ENCODE results near the gene FAM111A. TPM values are rescaled to one million over a fixed set of nuclear protein-coding genes. Genes with fewer than 3 reads are reported as not detected.

FAM111A gene
- total RNA-seq, 4 donors from 2014 or later: 7.2 to 65.2 (median 28.3) TPM

- intact Hi-C loops (cut with DNase I; ENCODE audit: low total_unique reads): loop anchor here (10.0 kb wide), 1 partner anchor 570 kb away; the partner anchor contains the start of genes LPXN and ZFP91
- TF ChIP-seq POLR2A (IDR thresholded peaks at IDR 0.05) (peak; percentile 34 to 36), CTCF (IDR thresholded peaks at IDR 0.05) (no peak)
- DNase-seq: peak; percentile 79 to 87
- Histone ChIP-seq H3K9me3 (no peaks in the 10 kb centered on the region), H3K4me1 (no peaks in the 10 kb centered on the region), H3K27me3 (no peaks in the 10 kb centered on the region), H3K27ac (peak overlapping the region; percentile 94 to 97), H3K4me3 (peak overlapping the region; percentile 28 to 95), H3K36me3 (no peaks in the 10 kb centered on the region)
Measured at GRCh38 chr11:59144579-59145345, 2.1 kb downstream of the FAM111A start.

GRCh38 chr11:59145534-59145933 is 2.9 kb downstream of the FAM111A start:
- TF ChIP-seq POLR2A (IDR thresholded peaks at IDR 0.05) (no peak), CTCF (IDR thresholded peaks at IDR 0.05) (no peak)
- no peaks in the 10 kb centered on the region for H3K36me3 ChIP-seq
- no peak overlapping the region for H3K4me3 ChIP-seq
- intact Hi-C loops (cut with DNase I; ENCODE audit: low total_unique reads): loop anchor here (10.0 kb wide), 1 partner anchor 571 kb away; the partner anchor contains the start of genes LPXN and ZFP91
- DNase-seq: no peak
- peak overlapping the region; percentile 94 to 97 for H3K27ac ChIP-seq
- no peaks in the 10 kb centered on the region for H3K9me3 ChIP-seq
- no peaks in the 10 kb centered on the region for H3K27me3 ChIP-seq
- H3K4me1 ChIP-seq: no peaks in the 10 kb centered on the region

- intact Hi-C loops (cut with DNase I; ENCODE audit: low total_unique reads): no loop called here
- no peaks in the 10 kb centered on the region for H3K9me3 ChIP-seq
- no peak for DNase-seq
Measured at GRCh38 chr11:59151761-59152160, 9.1 kb downstream of the FAM111A start.

GRCh38 chr11:59152312-59152951 is 9.8 kb downstream of the FAM111A start:
- Histone ChIP-seq H3K4me1 (no peaks in the 10 kb centered on the region), H3K9me3 (no peaks in the 10 kb centered on the region), H3K27me3 (no peaks in the 10 kb centered on the region), H3K27ac (no peak overlapping the region), H3K36me3 (no peaks in the 10 kb centered on the region), H3K4me3 (no peak overlapping the region)
- DNase-seq: no peak
- TF ChIP-seq POLR2A (IDR thresholded peaks at IDR 0.05) (no peak), CTCF (IDR thresholded peaks at IDR 0.05) (no peak)
- intact Hi-C loops (cut with DNase I; ENCODE audit: low total_unique reads): no loop called here

More at GRCh38 chr11:59151761-59152160, 9.1 kb downstream of the FAM111A start:
- no peak for TF ChIP-seq CTCF (IDR thresholded peaks at IDR 0.05)
- no peak for TF ChIP-seq POLR2A (IDR thresholded peaks at IDR 0.05)
- no peak overlapping the region for H3K27ac ChIP-seq
- H3K27me3 ChIP-seq: no peaks in the 10 kb centered on the region
- no peak overlapping the region for H3K4me3 ChIP-seq
- no peaks in the 10 kb centered on the region for H3K36me3 ChIP-seq
- no peaks in the 10 kb centered on the region for H3K4me1 ChIP-seq

GRCh38 chr11:59154610-59155009 is 12.0 kb downstream of the FAM111A start:
- H3K27ac ChIP-seq: no peak overlapping the region
- H3K4me3 ChIP-seq: no peak overlapping the region
- no peak for DNase-seq
- H3K36me3 ChIP-seq: no peaks in the 10 kb centered on the region
- TF ChIP-seq CTCF (IDR thresholded peaks at IDR 0.05) (no peak), POLR2A (IDR thresholded peaks at IDR 0.05) (no peak)
- intact Hi-C loops (cut with DNase I; ENCODE audit: low total_unique reads): no loop called here
- H3K9me3 ChIP-seq: no peaks in the 10 kb centered on the region
- no peaks in the 10 kb centered on the region for H3K4me1 ChIP-seq
- H3K27me3 ChIP-seq: no peaks in the 10 kb centered on the region

All from uterus (tissue), 4 donors.